Kidney epithelial cell (primary cell): ENCODE data around the gene ZBED1. TPM values are rescaled to one million over a fixed set of nuclear protein-coding genes. Genes with fewer than 3 reads are reported as not detected.
"Not testable (repeated sequence)": the region's sequence is repeated elsewhere in the genome, so short reads cannot be mapped to it uniquely, and the experiment has no call there.

Experiments used
- DNase-seq: peaks from one replicate; pipeline ENCODE4 v3.0.0-alpha.2; 2010; ENCODE audit warnings: low read depth
- H3K27me3 ChIP-seq: 2 replicates; pipeline ENCODE4 v1.6.0; 2011; ENCODE audit warnings: low read length; ENCODE audit not compliant: control insufficient read depth, insufficient read depth
- H3K36me3 ChIP-seq: 2 replicates; pipeline ENCODE4 v1.5.1; 2011; ENCODE audit warnings: low read length; ENCODE audit not compliant: control insufficient read depth, insufficient read depth
- H3K4me3 ChIP-seq: 2 replicates; pipeline ENCODE4 v1.5.1; 2011; ENCODE audit warnings: low read depth, mild to moderate bottlenecking, control low read depth, low read length
- CTCF ChIP-seq: IDR thresholded peaks from 2 replicates; pipeline ENCODE4 v1.5.1; 2011; ENCODE audit warnings: mild to moderate bottlenecking, moderate library complexity, low read length, control low read depth, inconsistent platforms; ENCODE audit not compliant: insufficient read depth, poor library complexity, severe bottlenecking
- total RNA-seq: library from RNA; depleted of rRNA; stranded (reverse); fragments of >200 nt; gene quantifications from 2 replicates; pipeline ENCODE4 v1.2.3, GENCODE V29; 2015

The ZBED1 gene
- total RNA-seq, 1 donor from 2014 or later, result 48.3 TPM

- DNase-seq, result no peak
- H3K4me3 ChIP-seq, result no peak overlapping the region
- TF ChIP-seq CTCF, result no peak
- no peaks in the 10 kb centered on the region for H3K36me3 ChIP-seq
- no peaks in the 10 kb centered on the region for H3K27me3 ChIP-seq
These were observed 23.1 kb upstream of the ZBED1 start for GRCh38 chrX:2523911-2524310.

DNA sequence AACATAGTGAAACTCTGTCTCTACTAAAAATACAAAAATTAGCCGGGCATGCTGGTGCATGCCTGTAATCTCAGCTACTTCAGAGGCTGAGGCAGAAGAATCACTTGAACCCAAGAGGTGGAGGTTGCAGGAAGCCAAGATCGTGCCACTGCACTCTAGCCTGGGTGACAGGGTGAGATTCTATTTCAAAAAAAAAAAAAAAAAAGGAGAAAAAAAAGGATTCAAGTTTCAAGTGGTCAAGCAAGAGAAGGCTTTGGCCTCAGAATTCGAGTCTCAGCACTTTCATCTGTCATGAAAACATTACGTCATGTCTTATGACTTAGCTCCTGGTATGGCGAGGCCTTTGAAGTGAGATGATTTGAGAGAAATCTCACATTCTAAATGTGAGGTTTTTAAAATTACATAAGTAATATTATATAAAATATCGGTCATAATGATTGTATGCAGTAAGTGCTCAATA lies 21.2 kb upstream of the ZBED1 start:
- no peak for DNase-seq
- no peaks in the 10 kb centered on the region for H3K36me3 ChIP-seq
- no peak for TF ChIP-seq CTCF

DNA sequence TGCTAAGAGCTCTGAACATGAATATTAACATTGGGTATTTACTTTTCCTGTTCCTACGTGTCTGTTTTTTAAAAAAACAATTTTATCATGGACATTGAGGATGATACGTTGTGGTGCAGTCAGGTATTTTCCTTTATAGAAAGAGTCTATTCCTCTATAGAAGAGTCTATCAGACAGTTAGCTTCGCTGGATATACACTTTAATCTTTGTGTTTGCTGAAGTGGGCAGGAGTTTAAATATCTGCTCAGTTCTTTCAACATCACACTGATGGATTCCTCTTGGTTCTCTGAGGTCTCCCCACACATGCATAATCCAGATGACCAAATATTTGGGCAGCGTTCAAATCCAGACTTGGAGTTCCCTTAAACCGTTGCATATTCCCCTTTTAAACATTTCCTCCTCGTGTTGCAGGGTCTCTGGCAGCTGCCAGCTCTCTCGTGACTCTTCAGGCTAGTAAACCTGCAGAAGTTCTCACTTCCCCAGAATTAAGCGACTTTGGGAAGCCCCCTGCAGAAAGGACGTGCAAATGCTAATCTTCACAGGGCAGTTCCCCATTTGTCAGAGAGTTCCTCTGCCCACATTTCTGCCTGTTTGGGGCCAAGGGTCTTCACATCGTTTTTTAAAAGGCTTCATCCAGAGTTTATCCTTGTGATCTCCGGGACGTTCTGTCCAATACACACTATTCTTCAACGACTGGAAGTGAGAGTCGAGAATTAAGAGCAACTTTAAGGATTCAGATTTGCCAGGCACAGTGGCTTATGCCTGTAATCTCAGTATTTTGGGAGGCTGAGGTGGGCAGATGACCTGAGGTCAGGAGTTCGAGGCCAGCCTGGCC lies 20.5 kb upstream of the ZBED1 start:
- Histone ChIP-seq H3K4me3 (no peak overlapping the region), H3K27me3 (no peaks in the 10 kb centered on the region), H3K36me3 (no peaks in the 10 kb centered on the region)
- no peak for TF ChIP-seq CTCF
- DNase-seq, result no peak

More for the DNA sequence above, 21.2 kb upstream of the ZBED1 start:
- Histone ChIP-seq H3K4me3 (no peak overlapping the region), H3K27me3 (no peaks in the 10 kb centered on the region)

DNA sequence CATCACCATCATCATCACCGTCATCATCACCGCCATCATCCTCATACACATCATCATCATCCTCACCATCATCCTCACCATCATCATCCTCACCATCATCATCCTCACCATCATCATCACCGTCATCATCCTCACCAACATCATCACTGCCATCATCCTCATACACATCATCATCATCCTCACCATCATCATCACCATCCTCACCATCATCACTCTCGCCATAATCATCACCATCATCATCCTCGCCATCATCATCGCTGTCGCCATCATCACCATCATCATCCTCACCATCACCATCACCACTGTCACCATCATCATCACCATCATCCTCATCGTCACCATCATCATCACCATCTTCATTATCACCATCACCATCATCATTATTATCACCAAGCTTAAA lies 19.8 kb upstream of the ZBED1 start:
- no peaks in the 10 kb centered on the region for H3K36me3 ChIP-seq
- no peak for TF ChIP-seq CTCF
- H3K4me3 ChIP-seq, result no peak overlapping the region
- H3K27me3 ChIP-seq, result no peaks in the 10 kb centered on the region
- DNase-seq, result no peak

DNA sequence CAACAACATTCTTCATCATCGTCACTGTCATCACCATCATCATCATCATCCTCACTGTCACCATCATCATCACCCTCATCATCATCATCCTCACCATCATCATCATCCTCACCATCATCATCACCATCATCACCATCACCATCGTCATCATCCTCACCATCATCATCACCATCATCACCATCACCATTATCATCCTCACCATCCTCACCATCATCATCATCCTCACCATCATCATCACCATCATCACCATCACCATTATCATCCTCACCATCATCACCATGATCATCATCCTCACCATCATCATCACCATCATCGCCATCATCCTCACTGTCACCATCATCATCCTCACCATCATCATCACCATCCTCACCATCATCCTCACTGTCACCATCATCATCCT lies 18.9 kb upstream of the ZBED1 start:
- not testable (repeated sequence) for H3K27me3 ChIP-seq, H3K4me3 ChIP-seq, H3K36me3 ChIP-seq, DNase-seq

GRCh38 chrX:2517055-2517454 lies 16.3 kb upstream of the ZBED1 start:
- H3K36me3 ChIP-seq, result no peaks in the 10 kb centered on the region
- DNase-seq, result no peak
- H3K27me3 ChIP-seq, result no peaks in the 10 kb centered on the region
- H3K4me3 ChIP-seq, result no peak overlapping the region
- TF ChIP-seq CTCF, result no peak
